HG03045 (cell line): ENCODE results near the gene ARMH4.

Experiments
- ATAC-seq: cut with Tn5 transposase; IDR thresholded peaks from one replicate; pipeline ENCODE4 v1.9.1; 2021; ENCODE audit warnings: mild to moderate bottlenecking, moderate library complexity; ENCODE audit not compliant: unreplicated experiment

ARMH4 gene

DNA sequence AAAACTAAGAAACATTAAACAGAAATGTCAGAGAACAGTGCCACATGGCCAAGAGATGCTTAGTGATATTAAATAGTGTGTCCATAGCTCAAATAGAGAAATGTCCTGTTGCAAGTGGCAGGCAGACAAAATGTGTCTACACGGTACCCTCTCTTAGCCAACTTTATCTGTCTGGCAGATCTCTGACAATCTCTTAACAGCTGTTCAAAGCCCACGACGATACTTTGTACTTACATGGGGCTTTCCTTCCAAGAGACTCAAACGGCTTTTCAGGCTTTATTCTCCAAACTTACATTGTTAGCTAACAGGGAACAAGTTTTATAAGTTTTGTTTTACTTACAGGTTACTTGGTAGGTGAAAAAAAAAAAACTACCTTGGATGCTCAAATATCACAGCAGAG, 45.6 kb downstream of the ARMH4 start:
- no peak for ATAC-seq

- no peak for ATAC-seq
Measured at GRCh38 chr14:58104808-58105207, 47.2 kb downstream of the ARMH4 start.

GRCh38 chr14:58100735-58101368, 51.2 kb downstream of the ARMH4 start:
- no peak for ATAC-seq

DNA sequence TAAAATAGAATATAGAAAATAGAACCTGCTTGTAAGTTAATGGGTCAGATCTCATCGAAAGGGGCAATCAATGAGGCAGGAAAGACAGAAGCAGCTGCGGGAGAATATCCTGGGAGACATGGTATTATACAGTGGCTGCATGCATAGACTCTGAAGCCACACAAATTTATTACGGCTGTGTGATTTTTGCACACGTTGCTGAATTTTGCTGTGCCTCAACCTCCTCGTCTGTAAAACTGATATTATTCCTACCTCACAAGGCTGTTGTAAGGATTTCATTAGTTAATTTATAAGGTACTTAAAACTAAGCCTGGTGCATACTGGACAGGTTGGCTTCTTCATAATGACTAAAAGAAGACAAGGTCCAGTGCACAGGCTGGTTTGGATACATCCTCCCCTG, 52.3 kb downstream of the ARMH4 start:
- ATAC-seq = no peak

- no peak for ATAC-seq
Measured at GRCh38 chr14:58098507-58098906, 53.5 kb downstream of the ARMH4 start.

- no peak for ATAC-seq
Measured at GRCh38 chr14:58096731-58097130, 55.3 kb downstream of the ARMH4 start.

DNA sequence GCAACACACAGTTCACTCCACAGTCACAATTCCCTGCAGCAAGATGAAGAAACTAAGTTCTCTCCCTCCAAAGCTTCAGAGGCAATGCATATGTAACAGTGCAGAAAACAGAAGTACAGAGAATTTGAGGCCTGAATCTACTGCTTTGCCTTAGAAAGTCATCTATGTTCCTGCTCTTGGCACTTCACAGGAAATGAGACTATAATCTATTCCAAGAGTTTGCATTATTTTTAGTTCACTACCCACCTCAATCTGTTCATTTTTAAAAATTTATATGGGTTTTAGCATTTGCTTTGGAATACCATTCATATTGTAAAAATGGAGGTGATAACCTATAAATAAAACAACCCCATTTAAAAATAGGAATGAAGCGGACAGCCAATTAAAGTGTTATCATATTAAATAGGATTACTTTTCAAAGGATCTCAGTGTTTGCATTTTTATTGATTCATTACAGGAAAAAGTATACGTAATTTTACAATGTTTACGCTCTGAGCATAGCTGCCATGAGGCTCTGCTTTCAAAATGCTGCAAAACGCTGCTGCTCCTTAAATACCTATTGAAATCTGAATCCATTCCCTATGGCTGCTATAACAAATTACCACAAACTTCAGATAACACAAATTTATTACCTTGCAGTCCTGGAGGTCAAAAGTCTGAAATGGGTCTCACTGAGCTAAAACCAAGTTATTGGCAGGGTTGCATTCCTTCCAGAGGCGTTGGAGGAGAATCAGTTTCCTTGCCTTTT, 60.0 kb downstream of the ARMH4 start:
- ATAC-seq = no peak

DNA sequence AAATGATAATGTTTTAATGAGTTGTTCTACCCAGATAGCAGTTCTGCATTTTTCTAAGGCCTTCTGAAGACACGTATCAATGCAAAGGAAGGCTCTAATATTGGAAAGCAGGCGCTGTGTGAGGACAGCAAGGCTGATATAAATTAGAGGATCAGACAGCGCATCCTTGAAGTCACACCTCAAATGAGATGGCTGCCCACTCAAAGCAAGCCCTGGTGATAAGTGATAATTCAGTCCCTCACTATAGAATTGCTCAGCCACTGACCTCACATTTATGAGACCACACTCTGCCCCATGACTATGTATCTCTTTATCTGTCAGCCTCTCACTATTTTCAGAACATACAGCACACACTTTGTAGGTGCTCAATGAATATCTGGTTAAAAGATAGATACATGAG, 62.4 kb downstream of the ARMH4 start:
- ATAC-seq = no peak

DNA sequence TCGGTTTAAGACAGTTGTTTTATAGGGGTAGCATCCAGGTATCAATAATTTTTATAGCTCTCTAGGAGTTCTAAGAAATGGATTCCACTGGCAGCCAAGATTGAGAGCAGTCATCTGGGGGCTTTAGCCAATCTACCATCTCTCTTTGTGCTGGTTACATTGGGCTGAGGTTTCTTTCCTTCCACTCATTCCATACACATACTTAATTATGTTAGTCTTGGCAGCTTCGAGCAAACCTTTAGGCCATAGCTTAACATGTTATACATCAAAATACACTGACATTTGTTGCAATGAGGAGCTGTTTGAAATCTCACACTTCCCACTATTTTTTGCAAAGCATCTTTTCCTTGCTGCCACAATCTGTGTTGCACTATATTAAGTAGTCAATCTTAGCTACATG, 63.1 kb downstream of the ARMH4 start:
- ATAC-seq = no peak

- ATAC-seq = no peak
Measured at GRCh38 chr14:58085877-58086276, 66.1 kb downstream of the ARMH4 start.

- ATAC-seq = no peak
Measured at GRCh38 chr14:58082491-58083098, 69.4 kb downstream of the ARMH4 start.

DNA sequence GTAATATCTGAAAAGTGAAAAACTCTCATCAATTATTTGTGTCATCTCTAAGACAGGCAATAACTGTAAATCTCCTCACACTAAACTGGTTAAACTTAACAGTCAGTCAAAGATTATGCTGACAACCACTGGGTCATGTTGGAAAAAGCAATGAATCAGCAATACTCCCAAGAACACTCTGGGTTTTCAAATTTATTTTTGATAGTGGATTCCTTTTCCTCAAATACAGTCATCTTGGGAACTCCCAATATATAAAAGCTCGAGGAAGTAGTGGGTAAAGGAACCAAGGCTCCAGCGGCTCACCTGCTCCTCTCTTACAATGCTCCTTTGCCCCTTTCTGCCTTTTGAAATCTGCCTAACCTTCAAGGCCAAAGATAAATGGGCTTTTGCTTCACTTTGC, 70.0 kb downstream of the ARMH4 start:
- no peak for ATAC-seq

- no peak for ATAC-seq
Measured at GRCh38 chr14:58078471-58078870, 73.5 kb downstream of the ARMH4 start.

GRCh38 chr14:58078068-58078467, 73.9 kb downstream of the ARMH4 start:
- ATAC-seq = no peak

GRCh38 chr14:58077621-58078020, 74.4 kb downstream of the ARMH4 start:
- no peak for ATAC-seq

GRCh38 chr14:58073516-58073915, 78.5 kb downstream of the ARMH4 start:
- ATAC-seq = no peak

GRCh38 chr14:58072288-58073071, 79.5 kb downstream of the ARMH4 start:
- ATAC-seq = peak; percentile 69

DNA sequence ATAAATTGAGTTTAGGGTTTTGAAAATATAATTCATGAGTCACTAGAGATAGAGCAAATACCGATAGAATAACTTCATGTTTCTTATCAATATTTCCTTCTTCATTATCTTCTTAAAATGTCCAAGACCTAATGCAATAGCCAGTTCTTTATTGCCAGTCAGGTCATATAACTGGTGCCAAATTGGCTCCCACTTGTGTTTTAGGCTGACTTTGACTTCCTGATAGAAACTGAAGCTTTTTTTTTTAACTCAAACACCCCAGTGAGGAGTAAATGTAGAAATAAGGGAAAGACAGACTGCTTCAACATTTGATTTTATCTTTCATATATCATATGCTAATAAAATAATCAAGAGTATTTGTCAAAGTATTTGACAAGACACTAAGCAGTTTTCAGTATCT, 80.7 kb downstream of the ARMH4 start:
- ATAC-seq = no peak

DNA sequence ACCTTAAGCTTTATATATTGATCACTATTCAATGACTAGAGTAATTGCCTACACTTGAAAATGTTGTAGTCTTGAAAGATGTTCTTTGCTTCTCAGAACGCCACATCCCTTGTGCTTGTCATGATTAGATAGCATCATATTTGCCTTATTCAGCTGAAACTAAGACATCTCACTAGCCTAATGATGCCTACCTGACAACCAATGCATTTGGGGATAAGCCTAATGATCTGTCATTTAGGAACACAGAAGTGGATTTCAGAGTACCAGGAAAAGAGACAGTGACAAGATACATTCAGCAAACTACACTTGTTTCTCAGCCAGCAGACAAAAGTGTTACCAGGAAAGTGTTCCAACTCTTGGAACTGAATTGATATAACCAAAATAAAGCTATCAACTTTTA, 83.7 kb downstream of the ARMH4 start:
- ATAC-seq = no peak

- no peak for ATAC-seq
Measured at GRCh38 chr14:58066115-58066514, 85.9 kb downstream of the ARMH4 start.

GRCh38 chr14:58061581-58061980, 90.4 kb downstream of the ARMH4 start:
- ATAC-seq = no peak

DNA sequence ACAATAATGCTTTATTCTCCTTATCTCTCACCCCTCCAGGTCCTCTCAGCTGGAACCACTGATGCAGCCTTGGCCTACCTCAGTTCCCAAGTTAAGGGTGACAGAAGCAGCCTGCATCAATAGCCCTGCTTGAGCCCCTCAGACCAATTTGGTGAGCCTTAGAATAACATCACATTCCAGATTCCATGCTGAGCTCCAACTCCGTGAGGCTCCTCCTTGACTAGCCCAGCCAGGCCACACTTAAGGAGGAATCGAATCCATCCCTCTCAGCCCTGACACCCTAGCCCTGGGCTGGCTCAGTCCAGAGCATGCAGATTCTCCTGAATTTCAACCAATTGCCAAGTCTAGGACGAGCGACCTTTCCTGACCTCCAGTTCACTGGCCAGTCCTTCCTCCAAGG, 91.1 kb downstream of the ARMH4 start:
- no peak for ATAC-seq
